GM12874 (cell line): ENCODE data around the gene RPP40.

Experiments
- CTCF ChIP-seq: IDR thresholded peaks from 2 replicates; pipeline ENCODE4 v1.5.1; 2011; ENCODE audit warnings: low read depth, mild to moderate bottlenecking, control low read depth, low read length, moderate library complexity; ENCODE audit not compliant: insufficient read depth

Gene RPP40

DNA sequence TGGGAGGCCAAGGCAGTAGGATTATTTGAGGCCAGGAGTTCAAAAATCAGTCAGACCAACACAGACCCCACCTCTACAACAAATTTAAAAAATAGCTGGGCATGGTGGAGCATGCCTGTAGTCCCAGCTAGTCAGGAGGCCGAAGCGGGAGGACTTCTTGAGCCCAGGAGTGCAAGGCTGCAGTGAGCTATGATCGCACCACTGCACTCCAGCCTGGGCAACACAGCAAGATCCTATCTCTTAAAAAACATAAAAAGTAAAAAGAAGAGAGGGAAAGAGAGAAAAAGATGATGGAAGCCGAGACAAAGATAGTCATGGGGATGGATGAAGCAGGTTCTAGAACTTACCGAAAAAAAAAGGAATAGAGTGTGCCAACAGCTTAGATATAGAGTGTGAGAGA lies 25.8 kb upstream of the RPP40 start:
- no peak for TF ChIP-seq CTCF

DNA sequence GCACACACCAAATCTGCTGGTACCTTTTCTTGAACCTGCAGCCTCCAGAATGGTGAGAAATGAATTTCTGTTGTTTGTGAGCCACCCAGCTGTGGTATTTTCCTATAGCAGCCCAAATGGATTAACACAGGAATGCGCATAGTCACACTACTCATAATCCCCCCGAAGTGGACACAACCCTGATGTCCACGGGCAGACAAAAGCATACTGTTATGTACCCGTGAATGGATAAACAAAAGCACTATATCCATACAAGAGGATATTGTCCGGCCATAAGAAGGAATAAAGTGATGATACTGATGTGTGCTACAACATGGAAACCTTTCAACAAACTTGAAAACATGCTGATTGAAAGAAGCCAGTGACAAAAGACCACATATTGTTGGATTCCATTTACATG lies 25.1 kb upstream of the RPP40 start:
- no peak for TF ChIP-seq CTCF

DNA sequence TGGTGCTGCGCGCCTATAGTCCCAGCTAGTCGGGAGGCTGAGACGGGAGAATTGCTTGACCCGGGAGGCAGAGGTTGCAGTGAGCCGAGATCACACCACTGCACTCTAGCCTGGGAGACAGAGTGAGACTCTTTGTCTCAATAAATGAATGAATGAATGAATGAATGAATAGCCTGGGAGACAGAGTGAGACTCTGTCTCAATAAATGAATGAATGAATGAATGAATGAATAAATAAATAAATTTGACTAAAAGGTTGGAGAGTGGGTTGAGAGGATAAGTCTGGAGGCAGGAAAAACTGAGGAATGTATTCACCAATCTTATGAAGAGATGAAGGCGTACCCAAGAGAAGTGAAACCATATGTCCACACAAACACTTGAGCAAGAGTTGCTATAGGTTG lies 24.5 kb upstream of the RPP40 start:
- no peak for TF ChIP-seq CTCF

GRCh38 chr6:5025911-5026819 lies 22.3 kb upstream of the RPP40 start:
- no peak for TF ChIP-seq CTCF

GRCh38 chr6:5023923-5024322 lies 20.1 kb upstream of the RPP40 start:
- no peak for TF ChIP-seq CTCF

DNA sequence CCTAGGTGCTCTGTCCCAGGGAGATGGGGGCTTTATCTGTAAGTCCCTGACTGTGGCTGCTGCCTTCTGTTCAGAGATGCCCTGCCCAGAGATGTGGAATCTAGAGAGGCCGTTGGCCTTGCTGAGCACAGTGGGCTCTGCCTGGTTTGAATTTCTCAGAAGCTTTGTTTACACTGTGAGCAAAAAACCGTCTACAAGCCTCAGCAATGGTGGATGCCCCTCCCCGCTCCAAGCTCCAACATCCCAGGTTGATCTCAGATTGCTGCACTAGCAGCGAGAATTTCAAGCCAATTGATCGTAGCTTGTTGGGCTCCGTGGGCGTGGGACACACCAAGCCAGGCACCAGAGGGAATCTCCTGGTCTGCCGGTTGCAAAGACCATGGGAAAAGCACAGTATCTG lies 16.3 kb upstream of the RPP40 start:
- TF ChIP-seq CTCF, result no peak

DNA sequence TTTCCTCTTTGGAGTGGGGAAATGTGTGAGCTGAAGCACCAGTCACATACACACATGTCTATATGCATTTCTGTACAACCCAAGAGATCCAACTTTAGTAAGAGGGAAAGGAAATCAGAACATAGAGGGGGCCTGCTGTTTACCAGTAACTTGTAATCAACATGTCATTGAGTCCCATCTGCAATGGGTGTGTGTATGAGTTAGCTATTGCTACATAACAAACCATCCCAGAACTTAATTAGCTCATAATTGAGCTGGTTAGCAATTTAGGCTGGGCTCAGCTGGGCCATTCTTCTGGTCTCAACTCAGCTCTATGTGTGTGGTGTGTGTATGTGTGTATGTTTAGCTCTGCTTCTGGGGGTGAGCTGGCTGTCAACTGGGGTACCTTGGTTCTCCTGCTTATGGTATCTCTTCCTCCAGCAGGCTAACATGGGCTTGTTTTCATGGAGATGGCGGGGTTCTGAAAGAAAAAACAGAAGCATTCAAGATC lies 10.3 kb upstream of the RPP40 start:
- TF ChIP-seq CTCF, result no peak
